HCT116 (cell line): ENCODE data around the gene MPPED1. TPM values are rescaled to one million over a fixed set of nuclear protein-coding genes. Genes with fewer than 3 reads are reported as not detected.

ENCODE experiments used
- ATAC-seq: fragments of 200-7000 bp; cut with Tn5 transposase; 2 replicates; pipeline ENCODE4 v1.9.1; 2020; ENCODE audit warnings: mild to moderate bottlenecking, moderate library complexity
- BruUV-seq: library from RNA; stranded (reverse); fragments of 400-500 nt; replicated peaks from 2 replicates; lab custom pipeline; 2021; lab: Mats Ljungman, UMichigan
- CTCF ChIA-PET: fragments of 300-600 bp; sonication (Branson Sonifier 250); formaldehyde crosslinking; loops from one replicate; lab custom pipeline; 2021; ENCODE audit warnings: antibody characterized with exemption; lab: Charles Lee
- POLR2A ChIA-PET: fragments of 300-600, 350-600 bp; sonication (Branson Sonifier 250); formaldehyde crosslinking; loops from one replicate; lab custom pipeline; 2021; ENCODE audit warnings: antibody characterized with exemption; lab: Charles Lee
- RAD21 ChIA-PET, 2 experiments: fragments of 300-600 bp; sonication (Branson Sonifier 250); formaldehyde crosslinking; loops; one replicate each; lab custom pipeline; 2023; ENCODE audit warnings: low total read pairs in 2 of 2; ENCODE audit not compliant: uncharacterized antibody in 2 of 2, unreplicated experiment in 2 of 2, low non-redundant PET in 1 of 2; lab: Charles Lee
- DNase-seq: peaks from one replicate; pipeline ENCODE4 v3.0.0-alpha.2; 2010; ENCODE audit warnings: low read depth, low spot score
- H2AFZ ChIP-seq: fragments of 200-600 bp; shearing (Covaris generic), sonication (generic); 2 replicates; pipeline ENCODE4 v1.6.1; 2017; ENCODE audit warnings: low read depth, mixed run types, mixed read lengths, antibody characterized with exemption, low read length; ENCODE audit not compliant: poor library complexity, severe bottlenecking
- H3K27ac ChIP-seq: 2 replicates; pipeline ENCODE4 v1.5.1; 2012; ENCODE audit warnings: low read depth, low read length
- H3K27me3 ChIP-seq: fragments of 200-600 bp; sonication (generic); 2 replicates; pipeline ENCODE4 v1.6.1; 2016; ENCODE audit warnings: mixed run types, low read length, mixed read lengths; ENCODE audit not compliant: insufficient read depth
- H3K36me3 ChIP-seq, 2 experiments: fragments of 200-500 bp in 1 of 2; fragments of 200-600 bp in 1 of 2; sonication (Bioruptor generic) in 1 of 2; sonication (generic) in 1 of 2; 2 replicates each; pipeline versions ENCODE4 v1.5.1 to v1.6.1; 2014 to 2016; ENCODE audit warnings: low read length in 2 of 2, inconsistent platforms in 1 of 2, mixed read lengths in 1 of 2, mixed run types in 1 of 2; ENCODE audit not compliant: insufficient read depth in 2 of 2, control insufficient read depth in 1 of 2
- H3K4me1 ChIP-seq, 2 experiments: fragments of 200-600 bp in 1 of 2; sonication (generic) in 1 of 2; 2 replicates each; pipeline versions ENCODE4 v1.5.1 to v1.6.1; 2012 to 2017; ENCODE audit warnings: low read length in 2 of 2, inconsistent platforms in 1 of 2, mild to moderate bottlenecking in 1 of 2, mixed read lengths in 1 of 2, mixed run types in 1 of 2, moderate library complexity in 1 of 2; ENCODE audit not compliant: insufficient read depth in 2 of 2, control insufficient read depth in 1 of 2
- H3K4me2 ChIP-seq: fragments of 200-600 bp; sonication (generic); 2 replicates; pipeline ENCODE4 v1.6.1; 2017; ENCODE audit warnings: mixed run types, low read length, mixed read lengths
- H3K4me3 ChIP-seq, 2 experiments: fragments of 200-600 bp in 1 of 2; sonication (generic) in 1 of 2; replicated peaks in 1 of 2; 2 replicates each; pipeline ENCODE4 v1.5.1; 2011 to 2016; ENCODE audit warnings: low read length in 2 of 2, control low read depth in 1 of 2, low read depth in 1 of 2, mild to moderate bottlenecking in 1 of 2, mixed read lengths in 1 of 2, mixed run types in 1 of 2
- H3K79me2 ChIP-seq: fragments of 200-600 bp; sonication (generic); 2 replicates; pipeline ENCODE4 v1.6.1; 2017; ENCODE audit warnings: mild to moderate bottlenecking, mixed run types, low read length, moderate library complexity, mixed read lengths; ENCODE audit not compliant: insufficient read depth
- H3K9ac ChIP-seq: fragments of 200-600 bp; sonication (generic); 2 replicates; pipeline ENCODE4 v1.6.1; 2016; ENCODE audit warnings: low read length, mixed read lengths
- H3K9me2 ChIP-seq: fragments of 200-600 bp; sonication (generic), shearing (Covaris generic); 2 replicates; pipeline ENCODE4 v1.6.1; 2017; ENCODE audit warnings: mixed run types, mild to moderate bottlenecking, moderate library complexity; ENCODE audit not compliant: insufficient read depth
- H3K9me3 ChIP-seq, 2 experiments: fragments of 200-500 bp in 1 of 2; fragments of 200-600 bp in 1 of 2; sonication (Bioruptor generic) in 1 of 2; sonication (generic) in 1 of 2; 2 replicates each; pipeline ENCODE4 v1.6.1; 2014 to 2017; ENCODE audit warnings: low read length in 2 of 2, mixed read lengths in 2 of 2, inconsistent platforms in 1 of 2, low read depth in 1 of 2, mild to moderate bottlenecking in 1 of 2, mixed run types in 1 of 2, moderate library complexity in 1 of 2; ENCODE audit not compliant: control insufficient read depth in 1 of 2, insufficient read depth in 1 of 2
- H4K20me1 ChIP-seq: fragments of 200-600 bp; sonication (generic), shearing (Covaris generic); 2 replicates; pipeline ENCODE4 v1.6.1; 2017; ENCODE audit warnings: mixed run types, mild to moderate bottlenecking, moderate library complexity; ENCODE audit not compliant: insufficient read depth
- ATF3 ChIP-seq: IDR thresholded peaks from 2 replicates; pipeline ENCODE4 v1.6.1; 2012
- CTCF ChIP-seq, 3 experiments: fragments of 200-600 bp in 1 of 3; sonication (generic) in 1 of 3; IDR thresholded peaks in 2 of 3; conservative IDR thresholded peaks in 1 of 3; 2 replicates each; pipeline ENCODE4 v1.5.1; 2012 to 2017; ENCODE audit warnings: low read depth in 2 of 3, low read length in 2 of 3, antibody characterized with exemption in 1 of 3, borderline replicate concordance in 1 of 3, control low read depth in 1 of 3, mild to moderate bottlenecking in 1 of 3, mixed read lengths in 1 of 3, mixed run types in 1 of 3, moderate library complexity in 1 of 3; ENCODE audit not compliant: insufficient read depth in 1 of 3
- EZH2 ChIP-seq: fragments of 200-600 bp; sonication (generic); IDR thresholded peaks from 2 replicates; pipeline ENCODE4 v1.6.1; 2017; ENCODE audit warnings: antibody characterized with exemption, mixed run types
- MAX ChIP-seq: IDR thresholded peaks from 2 replicates; pipeline ENCODE4 v1.6.1; 2012
- SIN3A ChIP-seq: IDR thresholded peaks from 2 replicates; pipeline ENCODE4 v1.6.1; 2012; ENCODE audit warnings: low read depth
- SP1 ChIP-seq: IDR thresholded peaks from 2 replicates; pipeline ENCODE4 v1.6.1; 2012; ENCODE audit warnings: low read depth
- ZFX ChIP-seq: fragments of 450-650 bp; IDR thresholded peaks from 2 replicates; pipeline ENCODE4 v1.6.1; 2017
- ZNF274 ChIP-seq: fragments of 200-500 bp; sonication (Bioruptor generic); IDR thresholded peaks from 2 replicates; pipeline ENCODE4 v1.6.1; 2014; ENCODE audit warnings: mild to moderate bottlenecking, low read depth, low read length, inconsistent platforms
- intact Hi-C: fragments of 100-400 bp; cut with micrococcal nuclease; formaldehyde crosslinking; loops from 2 replicates; pipeline ENCODE4 v1.10.0; 2022
- total RNA-seq: library from RNA; stranded (reverse); gene quantifications from one replicate; pipeline ENCODE4 v1.2.1, GENCODE V29; 2021; ENCODE audit not compliant: unreplicated experiment

MPPED1 gene
- total RNA-seq, 1 experiment from 2014 or later: not detected

- no peak overlapping the region for H3K4me3 ChIP-seq
- no peak overlapping the region for H3K9ac ChIP-seq
- H3K27ac ChIP-seq: no peak overlapping the region
- no peaks in the 10 kb centered on the region for H3K9me2 ChIP-seq
- H3K9me3 ChIP-seq: no peaks in the 10 kb centered on the region
- H3K4me1 ChIP-seq: no peaks in the 10 kb centered on the region
- H3K36me3 ChIP-seq: no peaks in the 10 kb centered on the region
- RAD21 ChIA-PET: no interaction called here
- DNase-seq (no peak), ATAC-seq (peak; percentile 56)
- H2AFZ ChIP-seq: no peak overlapping the region
- intact Hi-C loops: no loop called here
- H3K4me2 ChIP-seq: no peak overlapping the region
- peaks cover 16% of the 10 kb centered on the region for H3K27me3 ChIP-seq
- no peaks in the 10 kb centered on the region for H3K79me2 ChIP-seq
- CTCF ChIA-PET: no interaction called here
- H4K20me1 ChIP-seq: no peaks in the 10 kb centered on the region
- TF ChIP-seq ZFX (no peak), SP1 (no peak), EZH2 (no peak), ZNF274 (no peak), MAX (no peak), SIN3A (no peak), ATF3 (no peak), CTCF (IDR thresholded peaks at IDR 0.05 in 2 of 3, conservative IDR thresholded peaks at IDR 0.05 in 1 of 3; ENCODE audit: borderline replicate concordance in 1 of 3, insufficient read depth in 1 of 3, low read depth in 2 of 3, low read length in 2 of 3) (no peak)
- POLR2A ChIA-PET: no interaction called here
- no TSS peak for BruUV-seq
Measured at GRCh38 chr22:43409800-43410199, 2.0 kb upstream of the MPPED1 start.
